ENCODE results near the gene NR3C1.

Gene NR3C1

GRCh38 chr5:143384865-143385657 lies 18.4 kb downstream of the NR3C1 start:
- peak overlapping the region in 1 of 2 donors; percentile 23 for H3K4me3 Mint-ChIP-seq
- DNase-seq (no peak), ATAC-seq (replicated peaks) (no peak)
- H3K9me3 Mint-ChIP-seq = peaks cover 0 to 6% of the 10 kb centered on the region in 2 donors
- H3K27me3 Mint-ChIP-seq = no peaks in the 10 kb centered on the region
- peaks cover 20% of the 10 kb centered on the region for H3K36me3 Mint-ChIP-seq (ENCODE audit: insufficient read depth)
- peaks cover 55 to 86% of the 10 kb centered on the region in 2 donors for H3K4me1 Mint-ChIP-seq (ENCODE audit: low read depth in 2 of 2)
- peak overlapping the region in 1 of 2 donors; percentile 14 for H3K27ac Mint-ChIP-seq

- Mint-ChIP-seq H3K4me1 (ENCODE audit: low read depth in 2 of 2) (peaks cover 54 to 88% of the 10 kb centered on the region in 2 donors), H3K36me3 (ENCODE audit: insufficient read depth) (peaks cover 26% of the 10 kb centered on the region), H3K9me3 (peaks cover 0 to 6% of the 10 kb centered on the region in 2 donors), H3K27ac (no peak overlapping the region), H3K4me3 (peak overlapping the region in 1 of 2 donors; percentile 23), H3K27me3 (no peaks in the 10 kb centered on the region)
- ATAC-seq (replicated peaks) (no peak), DNase-seq (no peak)
Measured at GRCh38 chr5:143383988-143384387, 19.5 kb downstream of the NR3C1 start.

DNA sequence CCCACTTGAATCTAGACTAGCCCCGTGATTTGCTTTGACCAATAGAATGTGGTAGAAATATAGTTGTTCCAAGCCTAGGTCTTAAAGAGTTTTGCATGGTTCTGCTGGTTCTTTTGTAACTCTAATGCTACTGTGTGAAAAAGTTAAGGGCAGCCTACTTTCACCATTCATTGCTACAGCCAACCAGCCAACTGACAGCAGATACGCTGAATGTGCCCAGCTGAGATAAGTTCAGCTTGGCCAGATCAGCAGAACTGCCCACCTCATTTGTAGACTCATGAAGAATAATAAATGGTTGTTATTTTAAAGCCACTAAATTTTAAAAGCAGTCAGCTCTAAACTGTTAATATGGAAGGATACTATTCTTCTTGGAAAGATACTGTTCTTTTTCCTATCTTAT lies 23.9 kb downstream of the NR3C1 start:
- Mint-ChIP-seq H3K4me1 (ENCODE audit: low read depth in 2 of 2) (peaks cover 56 to 90% of the 10 kb centered on the region in 2 donors), H3K36me3 (ENCODE audit: insufficient read depth) (peaks cover 25% of the 10 kb centered on the region), H3K27ac (peak overlapping the region; percentile 20 to 75), H3K4me3 (peak overlapping the region in 1 of 2 donors; percentile 17), H3K9me3 (no peaks in the 10 kb centered on the region), H3K27me3 (no peaks in the 10 kb centered on the region)
- DNase-seq (no peak), ATAC-seq (replicated peaks) (no peak)

DNA sequence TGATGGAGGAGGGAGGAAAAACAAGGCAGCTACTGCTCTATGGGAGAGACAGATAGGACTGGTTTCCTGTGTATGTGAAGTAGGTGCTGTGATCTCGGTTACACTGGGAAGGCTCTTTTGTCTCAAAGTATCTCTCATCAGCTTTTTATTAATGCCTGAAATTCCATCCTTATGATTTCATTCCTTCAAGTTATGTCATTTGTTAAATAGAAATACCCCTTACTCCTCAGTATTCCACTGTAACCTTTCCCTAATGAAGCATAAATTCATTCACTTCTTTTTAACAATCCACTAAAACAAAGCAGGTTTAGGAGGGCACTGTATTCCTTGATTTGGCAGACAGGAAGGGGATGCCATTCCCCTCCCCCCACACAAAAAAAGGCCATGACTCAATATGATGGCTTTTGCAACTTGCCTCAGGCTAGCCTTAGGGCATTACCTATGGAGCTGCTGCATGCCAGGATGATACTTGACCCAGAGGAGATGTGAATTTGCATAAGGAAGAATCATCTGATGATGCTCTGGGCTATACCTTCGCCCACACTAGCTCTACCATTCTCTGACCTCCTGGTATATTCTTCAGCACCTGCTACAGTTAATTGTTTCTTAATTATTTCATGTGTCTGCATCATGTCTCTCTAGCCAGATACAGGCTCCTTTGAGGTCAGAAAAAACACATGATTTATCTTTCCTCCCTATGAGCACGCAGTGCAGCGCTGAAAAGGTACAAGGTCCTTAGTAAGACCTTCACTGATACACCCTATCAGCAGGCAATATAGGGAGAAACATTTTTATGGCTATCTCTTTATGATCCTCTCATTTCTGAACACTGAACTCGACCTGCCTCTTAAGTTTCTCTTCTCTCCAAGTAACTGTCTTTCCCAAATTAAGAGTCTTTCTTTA lies 26.3 kb downstream of the NR3C1 start:
- Mint-ChIP-seq H3K27me3 (no peaks in the 10 kb centered on the region), H3K9me3 (no peaks in the 10 kb centered on the region), H3K4me3 (no peak overlapping the region), H3K27ac (peak overlapping the region; percentile 55 to 78), H3K36me3 (ENCODE audit: insufficient read depth) (peaks cover 22% of the 10 kb centered on the region), H3K4me1 (ENCODE audit: low read depth in 2 of 2) (peaks cover 49 to 81% of the 10 kb centered on the region in 2 donors)
- DNase-seq (no peak), ATAC-seq (replicated peaks) (peak; percentile 16)

DNA sequence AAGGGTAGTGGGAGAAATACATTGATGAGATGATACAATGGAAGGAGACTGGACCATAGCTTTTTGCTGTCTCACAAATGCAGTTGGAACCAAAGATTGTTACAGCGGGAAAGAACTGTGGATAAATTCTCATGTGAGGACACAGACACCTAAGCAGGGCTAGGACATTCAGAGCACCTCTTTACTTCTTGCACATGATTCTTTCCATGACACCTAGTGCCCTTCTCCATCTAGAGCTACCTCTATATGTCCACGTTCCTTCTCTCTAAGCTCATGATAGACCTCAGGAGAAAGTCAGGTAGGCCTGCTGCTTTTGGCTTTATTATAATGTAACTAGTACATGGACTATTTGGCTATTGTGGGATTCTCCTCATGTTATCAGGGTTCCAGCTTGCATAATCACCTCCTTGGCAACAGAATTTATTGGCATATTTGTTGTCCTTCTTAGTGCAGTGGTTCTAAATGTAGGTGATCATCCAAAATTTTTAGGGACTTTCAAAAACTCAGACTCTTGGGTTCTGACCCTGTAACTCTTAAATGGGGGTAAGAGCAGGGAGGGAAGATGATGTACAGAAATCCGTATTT lies 27.2 kb downstream of the NR3C1 start:
- no peak for ATAC-seq (replicated peaks)
- Mint-ChIP-seq H3K36me3 (ENCODE audit: insufficient read depth) (peaks cover 19% of the 10 kb centered on the region), H3K4me3 (no peak overlapping the region), H3K27me3 (no peaks in the 10 kb centered on the region), H3K9me3 (no peaks in the 10 kb centered on the region), H3K27ac (peak overlapping the region in 1 of 2 donors; percentile 78), H3K4me1 (ENCODE audit: low read depth in 2 of 2) (peaks cover 46 to 82% of the 10 kb centered on the region in 2 donors)
- no peak for DNase-seq

GRCh38 chr5:143374496-143375217 lies 28.8 kb downstream of the NR3C1 start:
- Mint-ChIP-seq H3K27ac (peak overlapping the region in 1 of 2 donors; percentile 79), H3K4me1 (ENCODE audit: low read depth in 2 of 2) (peaks cover 37 to 78% of the 10 kb centered on the region in 2 donors)

GRCh38 chr5:143373076-143373475 lies 30.4 kb downstream of the NR3C1 start:
- no peak for ATAC-seq (replicated peaks)
- Mint-ChIP-seq H3K4me3 (no peak overlapping the region), H3K36me3 (ENCODE audit: insufficient read depth) (peaks cover 10% of the 10 kb centered on the region), H3K27me3 (no peaks in the 10 kb centered on the region), H3K27ac (no peak overlapping the region), H3K4me1 (ENCODE audit: low read depth in 2 of 2) (peaks cover 38 to 76% of the 10 kb centered on the region in 2 donors), H3K9me3 (no peaks in the 10 kb centered on the region)
- DNase-seq = no peak

More at GRCh38 chr5:143374496-143375217, 28.8 kb downstream of the NR3C1 start:
- DNase-seq (no peak), ATAC-seq (replicated peaks) (no peak)
- Mint-ChIP-seq H3K36me3 (ENCODE audit: insufficient read depth) (peaks cover 25% of the 10 kb centered on the region), H3K27me3 (no peaks in the 10 kb centered on the region), H3K4me3 (no peak overlapping the region), H3K9me3 (no peaks in the 10 kb centered on the region)

DNA sequence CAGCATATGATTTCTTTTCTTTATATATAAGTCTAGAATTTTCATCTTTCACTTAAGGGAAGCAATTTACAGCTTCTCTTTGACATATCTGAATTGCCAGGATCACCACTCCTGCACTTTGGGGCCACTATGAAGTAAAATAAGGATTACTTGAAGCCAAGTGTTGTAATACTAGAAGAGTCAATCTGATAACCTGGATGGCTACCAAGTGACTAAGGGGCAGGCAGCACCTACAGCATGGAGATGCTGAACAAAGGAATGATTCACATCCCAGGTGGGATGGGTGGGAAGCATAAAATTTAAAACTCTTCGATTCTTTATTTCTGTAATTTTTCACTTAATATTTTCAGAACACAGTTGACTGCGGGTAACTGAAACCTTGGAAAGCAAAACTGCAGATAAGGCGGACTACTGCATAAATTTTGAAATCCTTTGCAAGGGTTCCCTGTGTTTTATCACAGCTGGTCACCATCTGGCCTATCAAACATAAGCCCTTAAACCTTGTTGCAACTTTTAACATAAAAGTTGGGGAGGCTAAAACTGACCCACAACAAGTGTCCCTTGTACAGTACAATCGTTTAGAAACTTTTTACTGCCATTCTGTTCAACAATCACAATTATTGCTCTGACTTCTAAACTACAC lies 31.2 kb downstream of the NR3C1 start:
- Mint-ChIP-seq H3K4me1 (ENCODE audit: low read depth in 2 of 2) (peaks cover 31 to 77% of the 10 kb centered on the region in 2 donors), H3K27me3 (no peaks in the 10 kb centered on the region), H3K4me3 (no peak overlapping the region), H3K27ac (no peak overlapping the region), H3K9me3 (no peaks in the 10 kb centered on the region), H3K36me3 (ENCODE audit: insufficient read depth) (peaks cover 10% of the 10 kb centered on the region)
- no peak for ATAC-seq (replicated peaks)
- DNase-seq = no peak

DNA sequence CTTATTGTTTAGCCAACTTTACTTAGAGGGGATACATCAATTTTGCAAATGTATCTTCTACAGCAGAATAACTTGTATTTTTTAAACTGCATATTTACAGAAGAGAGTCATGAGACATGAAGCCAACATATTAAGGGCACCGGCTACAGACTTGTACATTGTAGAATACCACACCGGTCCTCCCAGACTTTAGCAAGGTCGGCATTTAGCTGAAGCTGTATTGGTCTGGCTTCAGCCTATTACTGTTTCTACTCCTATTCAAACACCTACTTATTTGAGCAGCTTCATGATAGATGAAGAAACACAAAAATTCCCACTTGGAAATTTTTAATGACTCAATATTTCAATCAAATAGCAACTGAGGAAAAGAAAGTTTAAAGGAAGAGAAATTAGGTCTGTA lies 33.0 kb downstream of the NR3C1 start:
- peaks cover 15% of the 10 kb centered on the region for H3K36me3 Mint-ChIP-seq (ENCODE audit: insufficient read depth)

DNA sequence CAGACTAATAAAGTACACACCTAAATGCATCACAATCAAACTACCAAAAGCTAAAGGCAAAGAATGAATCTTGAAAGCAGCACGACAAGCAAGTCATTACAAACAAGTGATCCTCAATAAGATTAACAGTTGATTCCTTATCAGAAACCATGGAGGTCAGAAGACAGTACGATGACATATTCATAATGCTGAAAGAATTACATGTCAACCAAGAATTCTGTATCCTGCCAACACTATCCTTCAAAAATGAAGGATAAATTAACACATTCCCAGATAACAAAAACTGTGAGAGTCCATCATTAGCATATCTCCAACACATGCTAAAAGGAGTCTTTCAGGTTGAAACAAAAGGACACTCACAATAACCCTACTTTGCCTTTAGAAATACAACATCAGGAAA lies 39.4 kb downstream of the NR3C1 start:
- peak overlapping the region in 1 of 2 donors; percentile 27 for H3K27ac Mint-ChIP-seq
- H3K27me3 Mint-ChIP-seq = no peaks in the 10 kb centered on the region
- no peaks in the 10 kb centered on the region for H3K9me3 Mint-ChIP-seq
- DNase-seq (no peak), ATAC-seq (replicated peaks) (no peak)
- H3K36me3 Mint-ChIP-seq (ENCODE audit: insufficient read depth) = peaks cover 17% of the 10 kb centered on the region
- H3K4me1 Mint-ChIP-seq (ENCODE audit: low read depth in 2 of 2) = peaks cover 55 to 88% of the 10 kb centered on the region in 2 donors
- no peak overlapping the region for H3K4me3 Mint-ChIP-seq

More for the DNA sequence above, 33.0 kb downstream of the NR3C1 start:
- no peak overlapping the region for H3K4me3 Mint-ChIP-seq
- peak overlapping the region in 1 of 2 donors; percentile 12 for H3K27ac Mint-ChIP-seq
- H3K9me3 Mint-ChIP-seq = no peaks in the 10 kb centered on the region
- peaks cover 31 to 79% of the 10 kb centered on the region in 2 donors for H3K4me1 Mint-ChIP-seq (ENCODE audit: low read depth in 2 of 2)
- H3K27me3 Mint-ChIP-seq = no peaks in the 10 kb centered on the region
- DNase-seq (no peak), ATAC-seq (replicated peaks) (no peak)

DNA sequence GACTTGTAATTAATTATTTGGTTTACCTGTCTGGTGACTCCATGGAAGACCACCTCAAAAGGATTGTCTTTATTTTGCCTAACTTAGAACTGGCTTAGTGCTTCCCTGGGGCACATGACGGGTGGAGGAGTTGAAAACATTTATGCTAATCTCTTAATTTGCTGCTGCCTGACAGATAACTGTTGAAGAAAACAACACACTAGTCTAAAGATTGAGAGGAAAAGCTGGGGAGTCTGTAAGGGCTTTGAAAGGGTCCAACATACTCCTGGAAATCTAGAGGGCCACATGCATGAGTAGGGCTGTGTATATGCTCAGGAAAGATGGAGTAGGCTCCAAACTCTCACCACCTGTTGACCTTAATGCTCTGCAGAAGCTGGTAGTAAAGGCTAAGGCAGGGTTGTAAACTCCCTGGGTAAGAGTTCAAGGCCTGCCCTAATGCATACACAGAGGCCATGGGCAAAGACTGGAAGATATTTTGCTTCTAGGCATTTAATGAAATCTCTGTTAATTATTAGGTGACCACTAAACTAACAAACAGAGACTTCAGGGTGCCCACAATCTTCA lies 40.7 kb downstream of the NR3C1 start:
- DNase-seq = no peak
- Mint-ChIP-seq H3K9me3 (no peaks in the 10 kb centered on the region), H3K27ac (peak overlapping the region; percentile 56 to 84), H3K4me1 (ENCODE audit: low read depth in 2 of 2) (peaks cover 56 to 84% of the 10 kb centered on the region in 2 donors), H3K27me3 (no peaks in the 10 kb centered on the region), H3K4me3 (peak overlapping the region in 1 of 2 donors; percentile 15), H3K36me3 (ENCODE audit: insufficient read depth) (peaks cover 17% of the 10 kb centered on the region)
- no peak for ATAC-seq (replicated peaks)

DNA sequence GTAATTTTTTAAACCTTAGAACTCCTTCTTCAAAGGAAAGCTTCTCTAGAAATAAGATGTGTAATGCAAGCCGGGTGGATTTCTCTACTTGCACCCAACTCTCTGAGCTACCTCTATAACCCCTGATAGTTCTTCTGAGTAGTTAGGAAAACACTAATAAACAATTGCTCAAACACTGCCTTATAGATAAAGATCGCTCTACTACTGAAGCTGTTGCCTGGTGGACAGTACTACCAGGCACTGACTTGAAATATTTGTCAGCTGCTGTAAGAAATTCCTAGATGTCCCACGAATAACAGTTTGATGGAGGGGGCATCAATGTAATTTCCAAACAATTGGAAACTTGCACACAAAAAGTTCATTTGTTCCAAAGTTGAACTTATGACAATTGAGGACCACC lies 42.0 kb downstream of the NR3C1 start:
- Mint-ChIP-seq H3K27me3 (no peaks in the 10 kb centered on the region), H3K27ac (peak overlapping the region; percentile 56 to 67), H3K4me1 (ENCODE audit: low read depth in 2 of 2) (peaks cover 54 to 80% of the 10 kb centered on the region in 2 donors), H3K4me3 (no peak overlapping the region), H3K36me3 (ENCODE audit: insufficient read depth) (peaks cover 10% of the 10 kb centered on the region), H3K9me3 (no peaks in the 10 kb centered on the region)
- no peak for ATAC-seq (replicated peaks)
- DNase-seq = no peak

Measured in effector memory CD8-positive, alpha-beta T cell (primary cell).